ENCODE results near the gene GABBR2.

Gene GABBR2

DNA sequence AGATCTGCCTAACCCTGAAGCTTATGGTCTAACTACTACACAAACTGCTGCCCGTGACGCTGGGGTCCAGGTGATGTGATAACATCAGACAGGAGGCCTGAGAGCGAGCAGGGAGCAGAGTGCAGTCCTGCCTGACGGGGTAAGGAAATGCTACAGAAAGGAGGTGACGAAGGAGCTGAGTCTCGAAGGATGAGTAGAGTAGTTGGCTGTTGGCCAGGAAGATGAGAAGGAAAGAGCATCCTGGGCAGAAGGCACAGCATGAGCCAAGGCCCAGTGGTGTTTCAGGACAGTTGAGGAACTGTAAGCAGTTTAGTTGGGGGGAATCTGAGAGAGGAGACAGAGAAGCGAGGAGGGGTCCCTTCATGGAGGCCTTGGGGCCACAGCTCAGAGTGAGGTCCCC, 317.3 kb downstream of the GABBR2 start:
- no peak for DNase-seq

DNA sequence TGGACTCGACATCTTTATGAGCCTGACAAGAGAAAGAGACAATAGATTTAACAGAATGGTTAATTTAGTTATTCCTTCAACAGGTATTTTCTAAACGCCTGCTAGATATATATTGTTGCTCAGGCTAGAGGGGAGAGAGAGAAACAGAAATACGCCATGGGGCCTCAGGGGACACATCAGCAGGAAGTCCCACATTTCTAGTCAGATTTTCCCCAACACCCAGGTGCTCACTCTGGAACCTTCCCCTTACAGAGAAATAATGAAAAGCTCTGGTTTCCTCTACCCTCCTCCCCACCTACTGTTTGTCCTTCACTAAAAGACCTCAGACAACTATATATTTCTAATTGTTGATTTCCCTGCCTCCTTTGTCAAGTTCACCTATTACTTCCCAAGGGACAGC, 323.0 kb downstream of the GABBR2 start:
- DNase-seq = no peak

DNA sequence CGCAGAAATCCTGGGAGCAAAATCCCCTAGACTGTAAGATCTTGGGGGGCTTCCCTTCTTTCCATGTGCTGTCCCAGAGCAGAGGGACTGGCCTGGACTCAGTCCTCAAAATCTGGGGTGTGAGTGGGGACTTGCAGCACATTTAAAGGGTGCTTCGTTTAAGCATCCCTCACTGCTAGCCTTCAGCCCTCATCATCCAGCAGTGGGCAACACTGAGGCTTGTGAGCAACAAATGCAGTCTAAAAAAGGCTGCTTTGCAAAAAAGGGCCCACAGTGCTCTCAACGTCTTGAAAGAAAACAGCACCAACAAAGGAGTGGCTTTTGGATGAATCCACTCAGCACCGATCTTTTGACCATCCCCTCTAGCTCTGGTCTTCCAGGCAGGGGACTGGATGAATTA, 325.0 kb downstream of the GABBR2 start:
- no peak for DNase-seq

DNA sequence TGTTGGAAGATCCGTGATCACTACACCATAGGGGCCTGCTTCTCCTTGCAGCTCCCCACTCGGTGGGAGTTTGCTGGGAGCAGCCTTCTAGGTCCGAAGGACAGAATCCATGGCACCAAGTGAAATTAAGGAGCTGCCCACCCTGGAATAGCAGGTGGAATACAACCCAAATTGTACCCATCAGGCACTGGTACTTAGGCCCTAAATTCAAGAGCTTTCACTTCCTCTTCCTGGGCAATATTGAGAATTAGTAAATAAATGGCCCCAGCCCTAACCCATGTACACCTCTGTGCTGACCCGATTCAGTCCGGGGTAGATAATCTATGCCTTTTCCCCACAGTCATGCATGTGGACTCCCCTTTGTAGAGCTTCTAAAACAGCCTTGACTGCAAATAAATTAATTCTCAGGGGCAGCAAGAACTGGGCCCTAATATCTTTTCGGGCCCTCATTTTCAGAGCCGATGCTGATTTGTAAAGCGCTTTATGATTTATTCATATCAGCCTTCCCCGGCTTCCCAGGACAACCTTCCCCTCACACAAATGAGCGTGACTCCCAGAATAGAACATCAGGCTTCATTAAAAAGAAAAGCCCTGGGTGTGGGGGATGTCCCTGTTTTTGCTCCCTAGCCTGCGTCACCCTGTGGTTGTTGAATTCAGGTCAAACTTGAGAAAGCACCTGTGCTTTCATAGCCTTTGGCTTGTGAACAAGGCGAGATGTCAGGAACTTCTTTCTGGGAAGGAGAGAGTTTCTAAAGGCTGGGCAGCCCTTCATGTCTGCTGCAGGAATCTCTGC, 327.2 kb downstream of the GABBR2 start:
- DNase-seq = no peak

DNA sequence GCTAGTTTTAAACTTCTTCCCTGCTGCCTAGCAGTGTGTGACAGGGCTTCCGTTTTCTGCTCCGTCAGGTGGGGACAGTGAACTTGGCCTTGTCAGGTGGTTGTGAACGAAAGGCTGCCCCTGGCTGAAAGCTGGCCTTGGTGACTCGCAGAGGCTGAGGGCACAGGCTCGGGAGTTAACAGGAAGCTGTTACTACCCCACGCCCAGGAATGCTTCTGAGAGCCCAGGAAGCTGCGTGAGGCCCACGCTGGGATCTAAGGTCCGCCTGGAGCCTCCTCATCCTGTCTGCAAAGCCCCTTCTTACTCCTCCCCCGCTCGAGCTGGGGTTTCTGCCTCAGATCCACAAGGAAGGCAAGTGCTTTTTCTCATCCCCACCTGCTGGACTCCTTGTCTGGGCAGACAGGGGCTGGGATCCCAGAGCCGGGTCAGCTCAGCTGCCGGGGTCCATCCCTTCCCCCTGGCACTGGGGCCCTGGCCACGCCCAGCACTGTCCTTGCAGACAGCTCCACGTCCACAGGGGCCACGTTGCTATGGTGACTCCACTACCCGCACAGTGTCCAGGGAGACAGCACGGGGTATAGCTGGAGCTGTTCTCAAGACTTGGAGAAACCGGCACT, 328.6 kb downstream of the GABBR2 start:
- no peak for DNase-seq

DNA sequence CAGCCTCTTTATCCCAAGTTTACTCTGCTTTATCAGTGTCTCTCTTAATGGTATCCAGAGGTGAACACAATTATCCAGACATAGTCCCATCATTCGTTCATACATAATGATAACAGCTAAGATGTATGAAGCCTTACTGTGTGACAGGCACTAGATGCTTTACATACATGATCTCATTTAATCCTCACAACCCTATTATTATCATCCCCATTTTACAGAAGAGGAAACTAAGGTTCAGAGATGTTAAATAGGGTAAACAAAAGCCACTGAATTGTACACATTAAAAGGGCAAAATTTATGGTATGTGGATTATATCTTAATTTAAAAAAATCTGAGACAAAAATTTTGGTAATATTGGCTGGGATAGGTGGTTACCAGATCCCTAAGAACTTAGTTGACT, 329.2 kb downstream of the GABBR2 start:
- DNase-seq = no peak

DNA sequence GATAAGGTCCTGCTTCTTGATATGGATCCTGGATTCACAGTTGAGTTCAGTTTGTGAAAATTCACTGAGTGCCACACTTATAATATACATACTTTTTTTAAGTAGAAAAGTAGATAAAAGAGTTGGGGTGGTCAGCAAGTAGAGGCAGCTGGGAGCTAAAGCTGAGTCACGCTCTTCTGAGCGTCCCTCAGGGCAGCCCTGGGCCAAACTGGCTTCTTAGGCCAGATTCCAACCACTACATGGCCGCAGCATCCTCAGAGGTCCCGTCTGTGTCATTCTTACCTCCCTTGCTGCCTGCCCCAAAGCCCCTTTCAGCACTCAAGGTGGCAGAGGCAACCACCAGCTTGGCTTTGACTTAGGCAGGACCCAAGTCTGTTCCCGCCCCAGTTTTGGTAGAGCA, 329.9 kb downstream of the GABBR2 start:
- no peak for DNase-seq

DNA sequence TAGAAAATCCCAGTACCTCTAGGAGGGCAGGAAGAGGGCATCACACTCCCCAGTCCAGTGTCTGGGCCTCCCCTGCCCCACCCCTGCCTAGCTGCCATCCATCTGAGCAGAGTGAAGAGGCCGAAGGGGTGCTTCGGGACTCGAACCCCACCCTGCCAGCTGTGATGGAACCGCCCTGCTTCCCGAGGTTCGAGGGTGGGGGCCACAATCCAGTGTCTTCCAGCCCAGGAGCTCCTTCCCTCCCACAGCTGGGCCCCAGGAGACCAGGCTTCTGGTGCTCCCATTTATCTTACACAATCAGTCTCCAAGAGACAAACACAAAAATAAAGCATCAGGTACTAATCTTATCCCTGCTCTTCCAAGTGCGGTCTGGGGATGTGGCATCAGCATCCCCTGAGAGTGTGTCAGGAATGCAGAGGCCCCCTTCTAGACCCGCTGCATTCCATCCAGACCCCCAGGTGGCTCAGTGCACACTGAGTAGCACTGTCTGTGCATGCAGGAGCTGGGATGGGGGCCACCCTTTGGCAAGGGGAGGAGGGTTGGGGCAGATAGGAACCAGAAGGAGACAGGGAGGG, 330.4 kb downstream of the GABBR2 start:
- DNase-seq = no peak

DNA sequence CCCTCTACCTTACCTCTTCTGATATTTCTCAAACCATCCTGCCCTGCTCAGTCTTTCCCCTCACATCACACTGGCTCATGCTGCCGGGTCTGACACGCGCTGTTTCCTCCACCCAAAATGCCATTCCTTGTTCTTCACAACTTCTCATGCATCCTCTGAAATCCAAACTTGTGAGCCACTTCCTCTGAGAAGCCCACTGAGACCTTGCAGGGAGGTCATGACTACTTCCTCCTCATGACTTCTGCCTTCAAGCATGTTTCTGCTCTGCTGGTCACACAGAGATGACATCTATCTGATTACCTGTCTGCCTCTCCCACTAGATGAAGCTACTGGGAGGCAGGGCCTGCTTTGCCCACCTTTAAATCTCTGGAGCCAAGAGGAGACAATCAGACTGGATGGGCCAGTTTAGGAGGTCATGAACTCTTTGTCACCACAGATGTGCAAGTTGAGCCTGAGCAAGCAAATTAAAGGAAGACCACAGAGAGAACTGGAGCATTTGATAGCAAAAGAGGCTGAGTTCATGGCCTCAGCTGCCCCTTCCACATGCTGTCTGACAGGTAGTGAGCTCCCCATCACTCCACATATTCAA, 333.5 kb downstream of the GABBR2 start:
- DNase-seq = no peak

DNA sequence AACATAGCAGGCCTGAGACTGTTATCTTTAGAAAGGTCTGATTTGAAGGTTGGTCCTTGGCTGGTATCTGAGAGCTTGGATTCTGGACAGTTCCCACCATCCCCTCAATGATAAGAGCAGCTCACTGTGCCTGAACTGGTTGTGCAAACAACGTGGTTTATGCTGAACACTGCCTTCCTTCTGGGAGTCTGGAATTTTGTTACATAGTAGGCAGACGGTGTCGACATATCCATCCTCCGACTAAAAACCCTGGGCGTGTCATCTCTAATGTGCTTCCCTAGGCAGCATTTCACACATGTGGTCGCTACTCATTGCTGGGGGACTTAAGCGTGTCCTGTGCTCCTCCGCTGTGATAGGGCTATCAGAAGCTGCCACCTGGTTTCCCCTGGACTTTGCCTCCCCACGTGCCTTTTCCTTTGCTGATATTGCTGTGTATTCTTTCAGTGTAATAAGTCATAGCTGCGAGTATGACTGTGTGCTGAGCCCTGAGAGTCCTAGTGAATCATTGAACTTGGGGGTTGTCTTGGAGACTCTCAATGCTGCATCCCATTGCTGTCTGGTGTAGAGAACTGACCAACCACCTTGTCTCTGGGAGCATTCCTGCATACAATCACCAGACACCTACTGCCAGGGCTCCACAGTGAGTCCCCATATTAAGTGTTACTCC, 334.2 kb downstream of the GABBR2 start:
- DNase-seq = no peak

DNA sequence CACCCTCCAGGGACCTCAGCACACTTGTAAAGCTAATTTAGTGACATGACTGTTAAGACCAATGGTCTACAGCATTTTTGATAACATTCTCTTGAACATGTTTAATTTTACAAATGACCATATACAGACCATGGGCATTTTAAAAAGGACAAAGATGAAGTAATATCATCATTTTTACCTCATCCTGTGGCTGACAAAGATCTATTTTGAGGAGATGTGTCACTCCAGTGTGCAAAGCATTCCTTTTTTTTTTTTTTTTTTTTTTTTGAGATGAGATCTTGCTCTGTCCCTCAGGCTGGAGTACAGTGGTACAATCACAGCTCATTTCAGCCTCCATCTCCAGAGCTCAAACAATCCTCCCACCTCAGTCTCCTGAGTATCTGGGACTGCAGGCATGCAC, 335.1 kb downstream of the GABBR2 start:
- DNase-seq = no peak

DNA sequence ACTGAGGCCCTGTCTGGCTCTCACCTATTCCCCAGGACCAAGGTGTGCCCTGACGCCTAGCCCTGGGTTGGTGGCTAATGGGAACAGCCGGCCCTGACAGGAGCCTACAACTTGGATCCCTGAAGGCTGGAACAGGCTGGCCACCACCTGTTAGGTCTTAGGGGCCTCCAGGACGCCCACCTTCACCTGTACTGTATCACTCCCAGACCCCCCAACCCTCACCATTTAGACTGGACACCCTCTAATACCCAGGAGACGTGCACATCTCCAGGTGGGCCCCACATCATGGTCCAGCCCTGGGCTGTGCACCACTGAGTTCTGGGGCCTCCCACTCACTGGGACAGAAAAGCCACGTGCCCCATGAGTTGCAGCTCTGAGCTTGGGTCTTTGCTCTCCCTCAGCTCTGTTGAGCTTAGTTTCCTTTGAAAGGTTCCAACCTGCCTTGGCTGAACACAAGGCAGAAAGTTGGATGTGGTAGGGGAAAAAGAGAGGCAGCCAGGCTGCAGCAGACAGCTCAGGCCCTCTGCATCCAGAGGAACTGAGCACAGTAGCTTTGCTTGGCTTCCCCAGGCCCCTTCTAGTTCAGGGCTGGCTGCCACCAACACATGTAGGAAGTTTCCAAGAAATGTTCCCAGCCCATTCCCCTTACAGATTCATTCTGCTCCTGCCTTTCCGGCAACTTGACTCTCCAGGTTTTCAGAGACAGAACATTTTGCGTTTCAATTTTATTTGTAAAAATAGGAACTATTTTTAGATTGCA, 336.5 kb downstream of the GABBR2 start:
- no peak for DNase-seq

DNA sequence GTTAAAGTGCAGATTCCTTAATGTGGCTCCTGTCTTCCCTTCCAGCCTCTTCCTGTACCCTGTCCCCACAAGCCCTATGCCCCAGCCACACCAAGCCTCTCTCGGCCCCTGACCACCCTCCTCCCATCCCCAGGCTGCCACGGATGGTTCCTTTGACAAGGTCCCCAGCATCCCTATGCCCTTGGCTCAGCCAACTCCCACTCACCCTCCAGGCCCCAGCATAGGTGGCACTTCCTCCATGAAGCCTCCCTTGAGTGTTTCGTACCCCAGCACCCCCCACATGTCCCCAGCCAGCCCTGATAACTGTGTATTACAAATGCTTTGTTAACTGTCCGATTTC, 337.8 kb downstream of the GABBR2 start:
- DNase-seq = no peak

DNA sequence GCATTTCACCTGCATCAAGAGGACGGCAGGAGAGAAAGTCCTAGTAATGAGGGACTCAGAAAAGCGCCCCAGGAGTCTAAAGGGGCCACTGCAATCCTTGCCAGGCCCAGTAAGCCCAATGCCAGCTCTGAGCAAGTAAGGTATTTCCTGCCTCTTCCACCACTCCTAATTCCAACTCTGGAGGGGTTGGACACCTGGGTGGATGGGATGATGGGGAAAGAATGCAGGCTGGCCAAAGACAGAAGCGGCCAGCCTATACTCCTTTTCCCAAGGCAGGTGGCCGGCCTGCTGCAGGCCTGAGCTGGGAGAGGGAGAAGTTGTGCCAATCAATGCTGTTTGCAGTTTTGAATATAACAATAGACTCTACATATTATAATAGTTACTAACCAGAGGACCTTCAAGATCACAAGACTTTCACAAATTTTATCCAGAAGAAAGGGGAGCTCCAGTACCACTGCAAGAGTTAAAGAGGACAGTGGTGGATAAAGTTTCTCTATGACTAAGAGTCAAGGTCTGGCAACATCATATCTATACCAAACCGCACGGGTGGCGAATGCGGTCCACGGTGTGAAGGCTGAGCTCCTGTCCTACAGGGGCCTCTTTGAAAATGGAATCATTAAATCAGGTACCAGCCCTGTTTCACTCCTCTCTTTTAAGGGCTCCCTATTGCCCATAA, 338.3 kb downstream of the GABBR2 start:
- no peak for DNase-seq

DNA sequence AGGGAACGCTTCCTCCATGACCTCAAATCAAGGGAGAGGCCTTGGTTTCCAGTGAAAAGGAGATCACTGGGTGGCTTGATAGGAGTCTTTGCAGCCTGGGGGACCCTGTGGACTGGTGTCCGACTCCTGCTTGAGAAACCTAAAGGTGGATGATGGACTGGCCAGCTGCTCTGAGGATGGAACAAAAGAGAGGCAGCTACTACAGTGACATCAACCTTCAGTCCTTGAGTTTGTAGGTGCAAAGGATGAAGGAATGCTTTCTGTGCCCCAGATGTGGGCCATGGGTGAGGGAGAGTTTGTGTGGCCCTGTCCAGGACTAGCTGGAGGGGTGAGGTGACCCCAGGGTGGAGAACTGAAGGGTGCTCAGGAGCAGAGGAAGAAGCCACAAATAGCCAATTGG, 338.8 kb downstream of the GABBR2 start:
- DNase-seq = no peak

DNA sequence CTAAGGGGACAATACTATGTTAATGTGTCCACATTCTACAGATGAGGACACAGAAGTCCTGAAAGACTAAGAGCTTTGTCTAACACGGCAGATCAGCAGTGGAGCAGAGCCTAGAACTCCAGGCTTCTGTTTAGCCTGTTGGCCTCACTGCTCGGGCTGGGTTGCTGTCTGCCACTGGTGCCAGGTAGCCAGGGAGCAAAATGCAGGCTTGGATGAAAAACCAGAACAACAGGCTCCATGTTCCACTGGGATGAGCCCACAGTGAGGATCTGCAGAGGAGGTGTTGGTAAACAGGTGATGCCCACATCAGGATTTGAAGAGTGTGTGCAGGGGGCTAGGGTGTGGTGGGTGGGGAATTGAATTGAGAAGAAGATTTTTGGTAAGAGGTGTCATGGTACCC, 339.3 kb downstream of the GABBR2 start:
- DNase-seq = no peak

DNA sequence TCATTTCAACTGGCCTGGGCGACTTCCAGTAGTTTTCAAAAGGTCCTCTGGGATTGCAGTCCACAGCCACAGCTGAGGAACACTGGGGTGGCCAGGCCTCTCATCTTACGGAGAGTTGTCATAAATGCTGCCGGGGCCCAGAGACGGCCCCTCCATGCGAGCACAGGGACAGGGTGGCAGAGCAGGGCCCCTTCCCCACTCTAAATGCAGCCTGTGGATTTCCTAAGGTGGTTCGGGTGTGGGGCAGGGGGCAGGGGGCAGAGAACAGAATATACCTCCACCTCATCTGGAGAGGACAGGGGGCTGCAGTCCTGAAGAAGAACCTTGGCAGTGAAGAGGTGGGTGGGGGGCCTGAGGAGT, 339.7 kb downstream of the GABBR2 start:
- DNase-seq = no peak

DNA sequence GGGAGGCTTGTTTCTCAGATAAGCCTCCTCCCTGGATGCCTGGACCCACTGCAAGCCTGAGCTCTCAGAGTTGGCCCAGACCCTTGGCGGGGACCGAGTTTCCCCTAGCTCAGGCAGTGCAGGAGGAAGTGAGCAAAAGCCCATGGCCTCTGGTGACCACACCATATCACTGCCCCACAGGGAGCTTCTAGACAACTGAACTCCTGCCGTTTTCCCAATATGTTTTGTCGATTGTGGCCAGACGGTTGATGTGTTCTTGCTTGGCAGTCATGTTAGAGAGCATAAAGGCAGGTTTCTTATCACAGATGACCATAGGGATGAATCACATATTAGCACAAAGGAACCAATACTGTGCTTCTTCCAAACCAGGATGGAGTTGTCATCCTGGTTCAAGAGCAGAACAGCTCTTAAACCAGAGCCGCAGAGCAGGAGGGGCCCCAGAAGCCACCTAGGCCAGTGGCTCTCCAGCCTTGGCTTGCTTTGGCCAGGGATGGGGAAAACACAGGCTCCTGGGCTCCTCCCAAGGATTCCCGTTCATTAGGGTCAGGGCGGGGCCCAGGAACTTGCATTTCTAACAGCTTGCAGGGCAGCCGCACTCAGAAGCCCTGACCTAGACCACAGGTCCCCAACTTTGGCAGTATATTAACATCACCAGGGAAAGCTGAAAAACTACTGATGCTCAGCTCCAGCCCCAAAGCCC, 340.2 kb downstream of the GABBR2 start:
- DNase-seq = no peak

DNA sequence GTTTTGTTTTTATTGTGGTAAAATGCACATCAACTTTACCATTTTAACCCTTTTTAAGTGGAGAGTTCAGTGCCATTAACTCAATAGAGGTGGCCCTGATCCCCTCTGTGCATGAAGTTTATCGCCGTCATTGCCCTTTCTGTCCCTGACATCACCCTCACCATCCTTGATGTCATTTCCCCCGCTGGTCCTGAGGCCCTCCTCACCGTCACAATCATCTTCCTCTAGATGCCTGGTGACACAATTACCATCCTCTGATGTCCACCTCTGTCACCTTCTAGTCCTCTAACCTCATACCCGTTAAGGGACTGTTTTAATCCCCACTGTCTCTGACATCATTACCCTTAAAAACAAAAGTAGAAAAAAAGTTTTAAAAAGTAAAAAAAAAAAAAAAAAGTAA, 340.8 kb downstream of the GABBR2 start:
- DNase-seq = no peak

DNA sequence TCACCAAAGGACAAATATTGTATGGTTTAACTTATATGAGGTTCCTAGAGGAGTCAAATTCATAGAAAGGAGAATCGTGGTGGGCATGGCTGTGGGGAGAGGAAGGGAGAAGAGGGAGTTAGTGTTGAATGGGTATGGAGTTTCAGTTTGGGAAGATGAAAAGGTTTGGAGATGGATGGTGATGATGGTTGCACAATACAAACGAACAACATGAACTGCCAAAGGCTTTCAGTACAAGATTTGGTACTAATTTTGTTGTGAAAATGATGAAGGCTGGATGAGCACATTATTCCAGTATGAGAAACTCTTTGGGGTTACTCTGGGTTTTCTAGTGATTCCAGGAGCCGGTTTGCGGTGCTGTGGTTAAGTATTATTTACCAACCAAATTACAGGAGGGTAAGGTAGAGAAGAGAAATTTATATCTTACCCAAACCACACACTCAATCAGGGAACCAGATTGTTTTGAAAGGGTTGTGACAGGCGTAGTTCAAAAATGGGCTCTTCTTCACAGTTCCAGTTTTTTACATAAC, 341.3 kb downstream of the GABBR2 start:
- no peak for DNase-seq

DNA sequence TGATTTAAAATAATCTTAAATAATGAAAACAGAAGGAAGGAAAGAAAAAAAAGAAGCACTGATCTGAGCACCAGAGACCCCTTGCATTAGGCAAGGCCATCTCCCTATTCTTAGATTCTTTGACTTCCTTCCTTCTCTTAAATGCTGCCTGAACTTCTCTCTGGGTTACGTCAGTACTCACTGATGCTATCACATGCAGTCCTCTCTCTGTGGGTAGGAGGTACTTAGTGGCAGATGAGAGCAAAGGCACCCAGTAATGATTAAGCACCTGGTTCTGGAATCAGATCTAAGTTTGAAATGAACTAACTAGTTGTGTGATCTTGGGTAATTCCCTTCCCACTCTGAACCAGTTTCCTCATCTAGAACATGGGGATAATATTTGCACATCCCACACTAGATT, 343.0 kb downstream of the GABBR2 start:
- no peak for DNase-seq
